Activated T-cell treated with anti-CD3 and anti-CD28 coated beads, Interleukin-2, amount 50 U/mL, for 72 hours (primary cell): ENCODE data around the gene MMP8. TPM values are rescaled to one million over a fixed set of nuclear protein-coding genes. Genes with fewer than 3 reads are reported as not detected.
A peak's percentile ranks its signal among the peaks of the same experiment; 100 is the strongest.

Source experiments
- ATAC-seq, 2 donors: fragments of 150-1000 bp; cut with Tn5 transposase; replicated peaks in 1 of 2; 2 replicates each; pipeline ENCODE4 v1.10.0; 2021; ENCODE audit warnings: moderate library complexity in 2 of 2, mild to moderate bottlenecking in 1 of 2
- DNase-seq, 2 donors: peaks; one replicate each; pipeline ENCODE4 v3.0.0; 2021 to 2022; ENCODE audit warnings: mixed read lengths in 1 of 2
- H3K27ac Mint-ChIP-seq: one replicate; pipeline ENCODE4 v1.8.0; 2022; ENCODE audit warnings: mild to moderate bottlenecking, moderate library complexity, mixed read lengths
- H3K27me3 Mint-ChIP-seq: one replicate; pipeline ENCODE4 v1.8.0; 2022; ENCODE audit warnings: low read depth, mixed read lengths
- H3K36me3 Mint-ChIP-seq, 2 donors: one replicate each; pipeline ENCODE4 v1.8.0; 2022; ENCODE audit warnings: mixed read lengths in 2 of 2, mild to moderate bottlenecking in 1 of 2; ENCODE audit not compliant: insufficient read depth in 2 of 2
- H3K4me1 Mint-ChIP-seq: one replicate; pipeline ENCODE4 v1.8.0; 2022; ENCODE audit warnings: low read depth, mixed read lengths
- H3K4me3 Mint-ChIP-seq, 2 donors: one replicate each; pipeline ENCODE4 v1.8.0; 2022; ENCODE audit warnings: mild to moderate bottlenecking in 2 of 2, mixed read lengths in 2 of 2, moderate library complexity in 2 of 2
- H3K9me3 Mint-ChIP-seq, 2 donors: one replicate each; pipeline ENCODE4 v1.8.0; 2022; ENCODE audit warnings: mixed read lengths in 2 of 2
- total RNA-seq, 2 donors: library from RNA; stranded (reverse); gene quantifications; one replicate each; pipeline ENCODE4 v1.2.3, GENCODE V29; 2022

Gene MMP8
- not detected for total RNA-seq

GRCh38 chr11:102724904-102725500 is at the start of gene MMP8:
Gene MMP8, minus strand, starts transcription at chr11:102724954. Its CDS starts 99 bp downstream, at chr11:102724855.
- Mint-ChIP-seq H3K9me3 (no peaks in the 10 kb centered on the region), H3K27ac (no peak within 1 kb of the TSS), H3K4me1 (no peaks in the 10 kb centered on the region), H3K36me3 (no peaks in the 10 kb centered on the region), H3K27me3 (no peaks in the 10 kb centered on the region), H3K4me3 (no peak within 1 kb of the TSS)
- no peak for DNase-seq
- no peak for ATAC-seq

- H3K27me3 Mint-ChIP-seq, result peaks cover 9% of the 10 kb centered on the region
Observed at GRCh38 chr11:102773386-102773785, 48.6 kb upstream of the MMP8 start.

GRCh38 chr11:102771351-102771750 is 46.6 kb upstream of the MMP8 start:
- no peaks in the 10 kb centered on the region for H3K36me3 Mint-ChIP-seq
- H3K9me3 Mint-ChIP-seq, result no peaks in the 10 kb centered on the region
- no peak for ATAC-seq
- no peak for DNase-seq
- H3K27ac Mint-ChIP-seq, result no peak overlapping the region
- H3K4me1 Mint-ChIP-seq, result no peaks in the 10 kb centered on the region
- peaks cover 16% of the 10 kb centered on the region for H3K27me3 Mint-ChIP-seq
- no peak overlapping the region for H3K4me3 Mint-ChIP-seq

More at GRCh38 chr11:102773386-102773785, 48.6 kb upstream of the MMP8 start:
- Mint-ChIP-seq H3K36me3 (no peaks in the 10 kb centered on the region), H3K27ac (no peak overlapping the region), H3K4me1 (no peaks in the 10 kb centered on the region), H3K9me3 (no peaks in the 10 kb centered on the region), H3K4me3 (no peak overlapping the region)
- no peak for ATAC-seq
- no peak for DNase-seq

GRCh38 chr11:102770191-102770590 is 45.4 kb upstream of the MMP8 start:
- no peak overlapping the region for H3K4me3 Mint-ChIP-seq
- H3K9me3 Mint-ChIP-seq, result no peaks in the 10 kb centered on the region
- no peak for ATAC-seq
- no peaks in the 10 kb centered on the region for H3K4me1 Mint-ChIP-seq
- DNase-seq, result no peak
- no peaks in the 10 kb centered on the region for H3K36me3 Mint-ChIP-seq
- H3K27ac Mint-ChIP-seq, result no peak overlapping the region
- H3K27me3 Mint-ChIP-seq, result peaks cover 16% of the 10 kb centered on the region

- Mint-ChIP-seq H3K4me1 (no peaks in the 10 kb centered on the region), H3K4me3 (no peak overlapping the region), H3K27me3 (peaks cover 23% of the 10 kb centered on the region), H3K27ac (no peak overlapping the region), H3K36me3 (no peaks in the 10 kb centered on the region), H3K9me3 (no peaks in the 10 kb centered on the region)
- DNase-seq (no peak), ATAC-seq (no peak)
Observed at GRCh38 chr11:102767800-102768199, 43.0 kb upstream of the MMP8 start.

- Mint-ChIP-seq H3K4me3 (no peak overlapping the region), H3K27me3 (peaks cover 26% of the 10 kb centered on the region), H3K9me3 (no peaks in the 10 kb centered on the region), H3K36me3 (no peaks in the 10 kb centered on the region), H3K4me1 (peaks cover 5% of the 10 kb centered on the region), H3K27ac (no peak overlapping the region)
- DNase-seq (no peak), ATAC-seq (no peak)
Observed at GRCh38 chr11:102763440-102763839, 38.7 kb upstream of the MMP8 start.

- Mint-ChIP-seq H3K27ac (no peak overlapping the region), H3K9me3 (no peaks in the 10 kb centered on the region), H3K36me3 (no peaks in the 10 kb centered on the region), H3K27me3 (peaks cover 29% of the 10 kb centered on the region), H3K4me1 (peaks cover 5% of the 10 kb centered on the region), H3K4me3 (no peak overlapping the region)
- DNase-seq, result no peak
- ATAC-seq, result peak; percentile 44 to 45
Observed at GRCh38 chr11:102762361-102762767, 37.6 kb upstream of the MMP8 start.

GRCh38 chr11:102761646-102762238 is 37.0 kb upstream of the MMP8 start:
- Mint-ChIP-seq H3K27ac (no peak overlapping the region), H3K36me3 (no peaks in the 10 kb centered on the region), H3K4me3 (no peak overlapping the region), H3K27me3 (peaks cover 34% of the 10 kb centered on the region), H3K9me3 (no peaks in the 10 kb centered on the region), H3K4me1 (peaks cover 5% of the 10 kb centered on the region)
- ATAC-seq, result no peak
- DNase-seq, result no peak

GRCh38 chr11:102760344-102761035 is 35.7 kb upstream of the MMP8 start:
- H3K4me1 Mint-ChIP-seq, result peaks cover 5% of the 10 kb centered on the region
- ATAC-seq (peak; percentile 82 to 85), DNase-seq (no peak)
- H3K27ac Mint-ChIP-seq, result peak overlapping the region; percentile 81
- no peaks in the 10 kb centered on the region for H3K9me3 Mint-ChIP-seq
- peak overlapping the region in 1 of 2 donors; percentile 21 for H3K4me3 Mint-ChIP-seq
- H3K36me3 Mint-ChIP-seq, result no peaks in the 10 kb centered on the region
- peaks cover 41% of the 10 kb centered on the region for H3K27me3 Mint-ChIP-seq

GRCh38 chr11:102757823-102758549 is 33.2 kb upstream of the MMP8 start:
- no peak for ATAC-seq
- H3K4me1 Mint-ChIP-seq, result peaks cover 5% of the 10 kb centered on the region
- H3K27ac Mint-ChIP-seq, result no peak overlapping the region
- DNase-seq, result no peak
- no peaks in the 10 kb centered on the region for H3K9me3 Mint-ChIP-seq
- no peaks in the 10 kb centered on the region for H3K36me3 Mint-ChIP-seq
- peaks cover 40% of the 10 kb centered on the region for H3K27me3 Mint-ChIP-seq
- H3K4me3 Mint-ChIP-seq, result no peak overlapping the region

- Mint-ChIP-seq H3K4me1 (no peaks in the 10 kb centered on the region), H3K27ac (no peak overlapping the region), H3K4me3 (no peak overlapping the region), H3K9me3 (peaks cover 0 to 4% of the 10 kb centered on the region in 2 donors), H3K36me3 (peaks cover 0 to 3% of the 10 kb centered on the region in 2 donors), H3K27me3 (peaks cover 33% of the 10 kb centered on the region)
- ATAC-seq (no peak), DNase-seq (no peak)
Observed at GRCh38 chr11:102753267-102753666, 28.5 kb upstream of the MMP8 start.

- Mint-ChIP-seq H3K36me3 (peaks cover 3 to 5% of the 10 kb centered on the region in 2 donors), H3K4me3 (no peak overlapping the region), H3K27me3 (peaks cover 18% of the 10 kb centered on the region), H3K4me1 (no peaks in the 10 kb centered on the region), H3K27ac (no peak overlapping the region), H3K9me3 (peaks cover 5 to 8% of the 10 kb centered on the region in 2 donors)
- ATAC-seq, result no peak
- DNase-seq, result no peak
Observed at GRCh38 chr11:102751673-102752072, 26.9 kb upstream of the MMP8 start.

GRCh38 chr11:102749101-102749722 is 24.5 kb upstream of the MMP8 start:
- Mint-ChIP-seq H3K27ac (no peak overlapping the region), H3K4me1 (no peaks in the 10 kb centered on the region), H3K36me3 (peaks cover 3 to 7% of the 10 kb centered on the region in 2 donors), H3K27me3 (peaks cover 6% of the 10 kb centered on the region), H3K4me3 (no peak overlapping the region), H3K9me3 (peaks cover 7 to 9% of the 10 kb centered on the region in 2 donors)
- DNase-seq (no peak), ATAC-seq (no peak)
